ENCODE results near the gene DONSON. TPM values are rescaled to one million over a fixed set of nuclear protein-coding genes. Genes with fewer than 3 reads are reported as not detected.
A peak's percentile ranks its signal among the peaks of the same experiment; 100 is the strongest.

DONSON gene
- total and polyA plus RNA-seq, 2 of the 13 experiments (the other 11 are each of a cell fraction or from before 2014, with no cell fraction given): 35.4 to 63.6 TPM

GRCh38 chr21:33541756-33542639, 46.5 kb downstream of the DONSON start, which contains the start of gene GART (continued):
- TF ChIP-seq KLF15 (CRISPR knock-in tag; IDR thresholded peaks at IDR 0.05; ENCODE audit: borderline replicate concordance): 0 out of 2 replicates have a peak, but pooled peaks have one; percentile 59
- TF ChIP-seq MBD4 (IDR thresholded peaks at IDR 0.05; ENCODE audit: borderline replicate concordance, low read length): no peak
- TF ChIP-seq GZF1 (CRISPR knock-in tag; IDR thresholded peaks at IDR 0.05): 0 out of 2 replicates have a peak, but pooled peaks have one; percentile 52
- TF ChIP-seq BCLAF1 (IDR thresholded peaks at IDR 0.05): no peak
- TF ChIP-seq E2F2 (CRISPR knock-in tag; IDR thresholded peaks at IDR 0.05; ENCODE audit: borderline replicate concordance): peak; percentile 39; the same call in 1 of the 2 replicates
- TF ChIP-seq SRSF1 (optimal IDR thresholded peaks at IDR 0.05; ENCODE audit: low read depth, low read length): no peak
- TF ChIP-seq ZNF749 (CRISPR knock-in tag; IDR thresholded peaks at IDR 0.05; ENCODE audit: borderline replicate concordance): no peak
- no peak for TF ChIP-seq CREBL2 (CRISPR knock-in tag; IDR thresholded peaks at IDR 0.05; ENCODE audit: borderline replicate concordance)
- TF ChIP-seq GTF3A (CRISPR knock-in tag; conservative IDR thresholded peaks at IDR 0.05): no peak
- peak; percentile 60; the same call in 1 of the 2 replicates for TF ChIP-seq KMT2A (CRISPR knock-in tag; IDR thresholded peaks at IDR 0.05)
- no peak for TF ChIP-seq CHCHD3 (CRISPR knock-in tag; IDR thresholded peaks at IDR 0.05)
- TF ChIP-seq ZNF160 (CRISPR knock-in tag; IDR thresholded peaks at IDR 0.05): peak; percentile 77; the same call in 1 of the 2 replicates
- TF ChIP-seq HOXA5 (CRISPR knock-in tag; IDR thresholded peaks at IDR 0.05): peak; percentile 79
- no peak for TF ChIP-seq ZFP62 (CRISPR knock-in tag; IDR thresholded peaks at IDR 0.05)
- TF ChIP-seq ZMYM3 (CRISPR knock-in tag; IDR thresholded peaks at IDR 0.05): no peak
- TF ChIP-seq PHF21A (CRISPR knock-in tag; IDR thresholded peaks at IDR 0.05): 0 out of 2 replicates have a peak, but pooled peaks have one; percentile 3
- peak; percentile 76 for TF ChIP-seq DBP (CRISPR knock-in tag; IDR thresholded peaks at IDR 0.05; ENCODE audit: not compliant biosample characterization)
- no peak for TF ChIP-seq CREM (IDR thresholded peaks at IDR 0.05)
- TF ChIP-seq CREM (CRISPR knock-in tag; IDR thresholded peaks at IDR 0.05): no peak
- no peak for TF ChIP-seq SIX1 (CRISPR knock-in tag; IDR thresholded peaks at IDR 0.05; ENCODE audit: borderline replicate concordance)
- peak; percentile 90 for TF ChIP-seq RBFOX2 (IDR thresholded peaks at IDR 0.05; ENCODE audit: low read depth, low read length)
- peak; percentile 48; the same call in 1 of the 2 replicates for TF ChIP-seq RXRB (CRISPR knock-in tag; IDR thresholded peaks at IDR 0.05; ENCODE audit: borderline replicate concordance)
- TF ChIP-seq NFE2 (CRISPR knock-in tag; IDR thresholded peaks at IDR 0.05): no peak
- TF ChIP-seq KLF11 (CRISPR knock-in tag; IDR thresholded peaks at IDR 0.05): no peak
- TF ChIP-seq ZFY (CRISPR knock-in tag; IDR thresholded peaks at IDR 0.05): peak; percentile 68
- no peak for TF ChIP-seq ZNF205 (CRISPR knock-in tag; IDR thresholded peaks at IDR 0.05)
- 0 out of 2 replicates have a peak, but pooled peaks have one; percentile 34 for TF ChIP-seq GFI1 (CRISPR knock-in tag; IDR thresholded peaks at IDR 0.05; ENCODE audit: borderline replicate concordance)
